Fibroblast of lung (primary cell): ENCODE results near the gene SLC16A2. TPM values are rescaled to one million over a fixed set of nuclear protein-coding genes. Genes with fewer than 3 reads are reported as not detected.

Source experiments
- DNase-seq, 2 donors: peaks; one replicate each; pipeline versions ENCODE4 v3.0.0 to v3.0.0-alpha.2; 2010; ENCODE audit warnings: low read depth in 2 of 2
- H2AFZ ChIP-seq: 2 replicates; pipeline ENCODE4 v1.5.1; 2012; ENCODE audit warnings: low read length, control low read depth, inconsistent platforms
- H3K27ac ChIP-seq: 2 replicates; pipeline ENCODE4 v1.5.1; 2011; ENCODE audit warnings: low read length, control low read depth; ENCODE audit not compliant: insufficient read depth
- H3K27me3 ChIP-seq: 2 replicates; pipeline ENCODE4 v1.5.1; 2011; ENCODE audit warnings: mild to moderate bottlenecking, low read length; ENCODE audit not compliant: control insufficient read depth, insufficient read depth
- H3K36me3 ChIP-seq: 2 replicates; pipeline ENCODE4 v1.5.1; 2011; ENCODE audit warnings: low read length; ENCODE audit not compliant: control insufficient read depth, insufficient read depth
- H3K4me1 ChIP-seq: 2 replicates; pipeline ENCODE4 v1.5.1; 2011; ENCODE audit warnings: low read length; ENCODE audit not compliant: control insufficient read depth, insufficient read depth; ENCODE audit errors: extremely low read depth
- H3K4me2 ChIP-seq: 2 replicates; pipeline ENCODE4 v1.5.1; 2011; ENCODE audit warnings: low read length, control low read depth; ENCODE audit not compliant: insufficient read depth; ENCODE audit errors: extremely low read depth
- H3K4me3 ChIP-seq, 4 experiments: fragments of 200-600 bp in 1 of 4; sonication (generic) in 1 of 4; replicated peaks in 1 of 4; 2 replicates each; pipeline ENCODE4 v1.5.1; 2011 to 2016; ENCODE audit warnings: low read length in 4 of 4, low read depth in 3 of 4, mild to moderate bottlenecking in 3 of 4, control low read depth in 2 of 4, inconsistent platforms in 1 of 4, mixed read lengths in 1 of 4; ENCODE audit not compliant: insufficient read depth in 1 of 4; ENCODE audit errors: control extremely low read depth in 1 of 4
- H3K79me2 ChIP-seq: 2 replicates; pipeline ENCODE4 v1.5.1; 2012; ENCODE audit warnings: mild to moderate bottlenecking, low read length, inconsistent platforms; ENCODE audit not compliant: control insufficient read depth, insufficient read depth
- H3K9ac ChIP-seq: 2 replicates; pipeline ENCODE4 v1.5.1; 2011; ENCODE audit warnings: mild to moderate bottlenecking, low read length, control low read depth; ENCODE audit not compliant: insufficient read depth
- H3K9me3 ChIP-seq: 2 replicates; pipeline ENCODE4 v1.5.1; 2012; ENCODE audit warnings: low read depth, low read length; ENCODE audit not compliant: control insufficient read depth, insufficient read depth
- H4K20me1 ChIP-seq: 2 replicates; pipeline ENCODE4 v1.5.1; 2011; ENCODE audit warnings: low read length; ENCODE audit not compliant: control insufficient read depth, insufficient read depth; ENCODE audit errors: extremely low read depth
- CTCF ChIP-seq, 2 donors: IDR thresholded peaks in 1 of 2; conservative IDR thresholded peaks in 1 of 2; 1 replicate in 1 of 2; 2 replicates in 1 of 2; pipeline ENCODE4 v1.5.1; 2011 to 2012; ENCODE audit warnings: low read length in 2 of 2, control low read depth in 1 of 2, inconsistent platforms in 1 of 2, low read depth in 1 of 2, mild to moderate bottlenecking in 1 of 2
- EZH2 ChIP-seq: IDR thresholded peaks from 2 replicates; pipeline ENCODE4 v1.5.1; 2012; ENCODE audit warnings: low read length, control low read depth, mild to moderate bottlenecking; ENCODE audit errors: missing control alignments
- polyA plus RNA-seq, 2 donors: library from polyadenylated mRNA; depleted of rRNA in 1 of 2; stranded (reverse) in 1 of 2; unstranded in 1 of 2; fragments of >200 nt; gene quantifications; 2 replicates each; pipeline ENCODE4 v1.2.1, GENCODE V29; 2011 to 2012; ENCODE audit warnings: missing spikeins in 1 of 2
- total RNA-seq: library from RNA; depleted of rRNA; stranded (reverse); fragments of >200 nt; gene quantifications from 2 replicates; pipeline ENCODE4 v1.2.1, GENCODE V29; 2014

SLC16A2 gene
- total and polyA plus RNA-seq, 2 donors (not counting 1 experiment from before 2014, with no cell fraction given): 7.8 to 27.2 TPM

DNA sequence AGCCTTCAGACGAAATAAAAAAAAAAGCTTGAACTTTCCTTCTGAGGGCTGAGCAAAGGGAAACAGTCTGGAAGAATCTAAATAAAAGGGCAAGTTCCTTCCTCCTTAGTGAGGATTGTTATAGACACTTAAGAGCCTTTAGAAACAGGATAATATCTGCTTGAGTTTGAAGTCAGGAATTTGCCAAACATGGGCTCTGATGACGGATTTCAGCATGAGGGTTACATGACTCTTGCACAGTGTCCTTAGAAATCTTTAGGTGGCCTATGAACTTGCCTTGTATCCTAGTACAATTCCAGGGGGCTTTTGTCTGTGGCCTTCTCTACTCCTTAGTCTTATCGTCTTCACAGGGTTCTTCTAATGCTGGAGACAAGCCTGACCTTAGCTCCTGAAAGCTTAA, 99.0 kb downstream of the SLC16A2 start:
- TF ChIP-seq CTCF (conservative IDR thresholded peaks at IDR 0.05 in 1 of 2, IDR thresholded peaks at IDR 0.05 in 1 of 2; ENCODE audit: low read depth in 1 of 2, low read length in 2 of 2): no peak
- no peak for DNase-seq
- H3K27ac ChIP-seq: no peak overlapping the region

DNA sequence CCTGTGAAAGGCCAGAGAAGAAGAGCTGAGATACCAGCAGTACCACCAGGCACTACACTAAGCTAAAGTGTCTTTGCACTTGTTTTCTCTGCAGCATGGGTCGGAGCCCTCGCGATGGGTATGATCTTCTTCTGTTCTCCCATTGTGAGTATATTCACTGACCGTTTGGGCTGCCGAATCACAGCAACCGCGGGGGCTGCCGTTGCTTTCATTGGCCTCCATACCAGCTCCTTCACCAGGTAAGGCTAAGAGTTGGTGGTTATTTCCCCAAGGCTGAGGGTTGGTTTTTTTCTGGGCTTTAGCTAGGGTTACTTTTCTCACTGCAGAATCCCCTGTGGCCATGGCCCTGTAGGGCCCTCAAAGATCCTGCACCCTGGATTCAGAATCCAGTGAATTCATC, 99.6 kb downstream of the SLC16A2 start:
- no peak for DNase-seq
- Histone ChIP-seq H3K27me3 (no peaks in the 10 kb centered on the region), H3K4me2 (no peak overlapping the region), H3K4me1 (no peaks in the 10 kb centered on the region), H3K27ac (no peak overlapping the region), H4K20me1 (no peaks in the 10 kb centered on the region), H3K79me2 (no peaks in the 10 kb centered on the region), H3K36me3 (no peaks in the 10 kb centered on the region), H3K9ac (no peak overlapping the region), H3K4me3 (no peak overlapping the region), H3K9me3 (no peaks in the 10 kb centered on the region), H2AFZ (no peak overlapping the region)
- TF ChIP-seq CTCF (conservative IDR thresholded peaks at IDR 0.05 in 1 of 2, IDR thresholded peaks at IDR 0.05 in 1 of 2; ENCODE audit: low read depth in 1 of 2, low read length in 2 of 2): no peak
- TF ChIP-seq EZH2: no peak

More for the DNA sequence above, 99.0 kb downstream of the SLC16A2 start:
- H3K36me3 ChIP-seq: no peaks in the 10 kb centered on the region
- H4K20me1 ChIP-seq: no peaks in the 10 kb centered on the region
- no peak overlapping the region for H3K4me3 ChIP-seq
- no peak overlapping the region for H3K4me2 ChIP-seq
- no peak overlapping the region for H2AFZ ChIP-seq
- H3K9ac ChIP-seq: no peak overlapping the region
- H3K79me2 ChIP-seq: no peaks in the 10 kb centered on the region
- H3K9me3 ChIP-seq: no peaks in the 10 kb centered on the region
- no peaks in the 10 kb centered on the region for H3K27me3 ChIP-seq
- no peaks in the 10 kb centered on the region for H3K4me1 ChIP-seq

GRCh38 chrX:74521961-74522751, 100.9 kb downstream of the SLC16A2 start:
- H3K27me3 ChIP-seq: no peaks in the 10 kb centered on the region
- TF ChIP-seq CTCF (conservative IDR thresholded peaks at IDR 0.05 in 1 of 2, IDR thresholded peaks at IDR 0.05 in 1 of 2; ENCODE audit: low read depth in 1 of 2, low read length in 2 of 2) (no peak), EZH2 (no peak)
- no peaks in the 10 kb centered on the region for H3K36me3 ChIP-seq
- peak overlapping the region; percentile 44 for H3K27ac ChIP-seq
- H2AFZ ChIP-seq: no peak overlapping the region
- H3K79me2 ChIP-seq: no peaks in the 10 kb centered on the region
- no peak overlapping the region for H3K4me3 ChIP-seq
- H3K4me2 ChIP-seq: no peak overlapping the region
- H3K4me1 ChIP-seq: no peaks in the 10 kb centered on the region
- no peaks in the 10 kb centered on the region for H4K20me1 ChIP-seq
- DNase-seq: peak; percentile 67 to 78
- H3K9ac ChIP-seq: no peak overlapping the region
- no peaks in the 10 kb centered on the region for H3K9me3 ChIP-seq
